Measurements from ENCODE around the gene TRAPPC13.

Gene TRAPPC13

DNA sequence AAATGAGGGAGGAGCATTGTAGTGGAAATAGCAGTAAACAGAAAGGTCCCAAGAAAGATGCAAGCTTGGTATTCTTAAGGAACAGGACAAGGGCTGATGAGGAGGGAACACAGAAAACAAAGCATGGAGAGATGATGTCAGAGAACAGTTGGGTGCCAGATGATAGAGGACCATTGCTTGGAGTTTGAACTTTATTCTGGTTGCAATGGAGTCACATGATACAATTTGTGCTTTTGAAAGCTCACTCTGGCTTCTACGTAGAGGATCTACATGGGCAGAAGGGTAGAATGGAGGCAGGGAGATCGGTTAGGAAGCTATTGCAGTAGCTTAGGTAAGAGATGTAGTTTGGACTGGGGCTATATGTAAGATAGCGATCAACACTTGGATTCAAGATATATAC, 57.3 kb downstream of the TRAPPC13 start:
- DNase-seq (ENCODE audit: low read depth in 2 of 2) = no peak

DNA sequence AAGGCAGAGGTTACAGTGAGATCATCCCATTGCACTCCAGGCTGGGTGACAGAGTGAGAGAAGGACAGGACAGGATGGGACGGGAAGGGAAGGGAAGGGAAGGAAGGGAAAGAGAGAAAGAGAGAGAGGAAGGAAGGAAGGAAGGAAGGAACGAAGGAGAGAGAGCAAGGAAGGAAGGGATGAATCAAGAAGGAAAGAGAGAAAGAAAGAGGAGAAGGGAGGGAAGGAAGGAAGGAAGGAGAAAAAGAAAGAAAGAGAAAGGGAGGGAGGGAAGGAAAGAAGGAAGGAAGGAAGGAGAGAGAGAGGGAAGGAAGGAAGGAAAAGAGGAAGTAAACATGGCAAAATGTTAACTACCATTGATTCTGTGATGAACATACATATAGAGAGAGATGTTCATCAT, 68.3 kb downstream of the TRAPPC13 start:
- no peak for DNase-seq (ENCODE audit: low read depth in 2 of 2)

DNA sequence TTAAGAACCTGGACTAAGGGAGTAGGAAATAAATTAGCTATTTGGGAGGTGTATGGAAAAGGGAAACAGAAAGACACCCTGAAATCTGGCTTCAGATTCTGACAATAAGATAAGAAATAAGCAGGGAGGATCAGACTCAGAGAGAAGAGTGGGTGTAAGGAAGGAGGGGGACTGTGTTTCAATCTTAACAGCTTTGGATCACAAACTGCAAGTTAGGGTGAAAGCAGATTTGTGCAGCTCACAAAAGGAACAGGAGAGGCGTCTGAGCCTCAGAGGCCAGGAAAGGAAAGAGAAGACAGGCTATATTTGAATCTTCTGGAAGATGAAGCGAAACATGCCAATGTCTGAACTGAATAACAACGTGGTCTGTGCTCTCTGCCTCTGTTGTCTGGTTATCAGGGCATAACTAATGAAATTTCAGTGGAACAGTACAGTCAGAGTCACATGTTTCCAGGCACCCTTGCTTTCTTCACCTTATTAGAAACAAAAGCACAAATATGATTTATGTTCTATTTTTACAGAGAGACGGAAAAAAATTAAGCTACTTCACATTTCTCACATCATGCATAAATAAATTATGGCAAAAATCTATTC, 70.4 kb downstream of the TRAPPC13 start:
- DNase-seq (ENCODE audit: low read depth in 2 of 2) = no peak

DNA sequence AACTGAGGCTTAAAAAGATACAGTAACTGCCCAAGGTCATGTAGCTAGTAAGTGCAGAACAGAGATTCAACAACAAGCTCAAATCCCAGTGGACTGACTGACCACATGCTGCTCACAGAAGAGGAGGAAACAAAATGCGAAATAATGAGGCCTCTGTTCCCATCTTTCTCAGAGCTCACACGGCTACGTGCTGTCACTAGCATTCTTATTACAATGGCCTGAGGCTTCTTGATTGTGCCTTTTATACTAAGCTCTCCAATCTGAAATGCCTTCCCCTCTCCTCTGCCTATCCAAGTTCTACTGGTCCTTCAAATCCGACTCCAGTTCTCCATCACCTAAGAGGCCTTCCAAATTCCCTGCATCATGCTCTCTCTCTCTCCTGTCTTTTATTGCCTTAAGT, 71.1 kb downstream of the TRAPPC13 start:
- DNase-seq (ENCODE audit: low read depth in 2 of 2) = no peak

DNA sequence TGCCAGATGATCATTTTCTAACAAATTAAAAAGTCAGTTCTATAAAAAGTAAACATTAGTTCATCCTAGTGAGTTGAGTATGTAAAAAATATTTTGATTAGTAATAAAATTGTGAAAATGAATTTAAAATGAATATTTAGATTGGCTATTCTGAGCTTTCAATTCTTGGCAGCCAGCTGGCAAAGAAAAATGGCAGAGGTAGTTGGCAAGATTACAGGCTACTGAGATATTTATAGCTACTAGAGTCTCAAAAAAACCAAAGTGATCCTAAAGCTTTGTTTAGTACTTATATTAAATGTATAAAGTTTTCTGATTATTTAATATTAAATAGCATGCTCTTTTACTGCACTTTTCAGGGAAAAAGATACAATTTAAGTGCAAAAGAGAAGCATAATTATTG, 72.1 kb downstream of the TRAPPC13 start:
- no peak for DNase-seq (ENCODE audit: low read depth in 2 of 2)

DNA sequence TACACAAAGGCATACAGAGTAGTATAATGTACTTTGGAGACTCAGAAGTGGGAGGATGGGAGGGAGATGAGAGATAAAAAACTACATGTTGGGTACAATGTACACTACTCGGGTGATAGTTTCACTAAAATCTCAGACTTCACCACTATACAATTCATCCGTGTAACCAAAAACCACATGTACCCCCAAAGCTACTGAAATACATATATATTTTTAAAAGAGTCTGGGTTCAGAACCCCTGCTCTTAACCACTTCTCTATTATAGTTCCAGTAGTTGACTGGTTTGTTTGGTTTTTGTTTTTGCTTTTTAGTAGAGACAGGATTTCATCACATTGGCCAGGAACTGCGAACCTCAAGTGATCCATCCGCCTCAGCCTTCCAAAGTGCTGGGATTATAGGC, 74.5 kb downstream of the TRAPPC13 start:
- no peak for DNase-seq (ENCODE audit: low read depth in 2 of 2)

DNA sequence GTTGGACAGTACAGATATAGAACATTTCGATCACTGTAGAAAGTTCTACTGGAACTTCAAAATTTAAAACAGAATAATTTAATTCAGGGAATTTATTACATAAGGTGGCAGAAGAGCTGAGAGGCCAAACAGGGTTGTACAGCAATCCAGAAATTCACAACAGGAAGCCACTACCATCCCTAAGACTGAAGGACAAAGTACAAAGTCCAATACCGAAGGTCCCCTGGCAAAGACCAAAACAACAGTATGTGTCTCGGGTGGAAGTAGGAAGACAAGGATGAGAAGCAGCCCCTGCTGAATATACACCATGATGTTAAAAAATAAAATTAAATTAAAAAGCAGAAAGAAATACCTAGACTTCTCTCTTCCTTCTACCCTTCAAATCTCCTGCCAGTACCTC, 77.2 kb downstream of the TRAPPC13 start:
- no peak for DNase-seq (ENCODE audit: low read depth in 2 of 2)

DNA sequence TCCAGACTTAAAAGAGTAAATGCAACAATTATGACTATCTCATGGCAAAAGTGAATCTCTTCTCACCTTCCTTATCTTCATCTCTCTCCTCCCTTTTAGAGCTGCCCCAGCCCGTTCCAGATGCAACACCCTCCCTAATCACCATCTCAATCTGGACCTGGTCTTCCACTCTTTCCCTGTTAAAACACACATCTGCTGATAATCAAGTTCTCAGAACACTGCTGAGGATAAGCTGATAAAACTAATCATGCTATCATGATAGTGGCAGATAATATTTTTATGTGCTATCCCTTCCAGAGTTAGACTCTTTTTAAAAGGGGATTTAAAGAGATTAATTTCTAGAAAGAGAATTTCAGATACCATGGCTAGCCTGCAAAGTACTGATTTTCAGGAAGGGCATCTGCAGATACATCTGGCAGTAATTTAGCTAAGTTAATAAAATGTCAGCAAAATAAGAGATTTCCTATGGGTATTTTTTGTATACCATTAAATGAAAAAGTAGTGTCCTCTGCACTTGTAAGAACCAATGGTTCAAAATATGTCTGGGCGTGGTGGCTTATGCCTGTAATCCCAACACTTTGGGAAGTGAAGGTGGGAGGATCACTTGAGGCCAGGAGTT, 79.9 kb downstream of the TRAPPC13 start:
- DNase-seq (ENCODE audit: low read depth in 2 of 2) = no peak

DNA sequence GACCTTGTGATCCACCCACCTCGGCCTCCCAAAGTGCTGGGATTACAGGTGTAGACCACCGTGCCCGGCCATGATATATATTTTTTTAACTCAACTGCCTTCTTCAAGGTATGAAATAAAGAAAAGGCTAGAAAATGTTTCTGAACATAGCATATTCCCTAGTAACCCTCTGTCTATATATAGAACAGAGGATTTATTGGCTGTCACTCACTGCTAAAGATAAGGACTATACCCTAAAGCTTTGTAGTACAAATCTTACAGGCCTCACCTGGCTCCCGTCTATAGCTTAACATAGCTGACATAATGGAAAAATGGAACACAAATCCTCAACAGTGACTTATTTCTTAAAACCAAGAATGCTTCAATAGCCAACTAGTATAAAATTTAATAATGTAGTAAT, 82.8 kb downstream of the TRAPPC13 start:
- DNase-seq (ENCODE audit: low read depth in 2 of 2) = no peak

DNA sequence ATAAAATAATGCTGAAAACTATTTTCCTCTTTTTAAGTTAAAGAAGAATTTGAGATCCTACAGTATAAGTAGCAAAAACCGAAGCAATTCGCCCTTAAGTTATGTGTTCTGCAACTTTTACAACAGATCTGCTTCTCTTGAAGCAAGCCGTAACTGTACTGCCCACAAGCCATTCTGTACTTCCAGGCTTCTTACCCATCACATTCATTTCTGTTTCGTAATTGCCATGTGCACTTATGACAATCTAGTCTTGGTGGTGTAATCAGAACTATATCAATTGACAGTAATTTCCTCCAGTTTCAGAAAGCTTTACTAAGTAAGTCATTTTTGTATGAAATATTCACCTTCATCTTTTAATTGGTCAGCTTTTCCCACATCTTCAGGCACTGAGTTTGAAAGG, 83.3 kb downstream of the TRAPPC13 start:
- DNase-seq (ENCODE audit: low read depth in 2 of 2) = no peak

Data from stimulated activated CD8-positive, alpha-beta memory T cell treated with anti-CD3 and anti-CD28 coated beads, Interleukin-15, amount 100 ng/mL, for 48 hours (primary cell).